ENCODE data around the gene FHIT.

DNA sequence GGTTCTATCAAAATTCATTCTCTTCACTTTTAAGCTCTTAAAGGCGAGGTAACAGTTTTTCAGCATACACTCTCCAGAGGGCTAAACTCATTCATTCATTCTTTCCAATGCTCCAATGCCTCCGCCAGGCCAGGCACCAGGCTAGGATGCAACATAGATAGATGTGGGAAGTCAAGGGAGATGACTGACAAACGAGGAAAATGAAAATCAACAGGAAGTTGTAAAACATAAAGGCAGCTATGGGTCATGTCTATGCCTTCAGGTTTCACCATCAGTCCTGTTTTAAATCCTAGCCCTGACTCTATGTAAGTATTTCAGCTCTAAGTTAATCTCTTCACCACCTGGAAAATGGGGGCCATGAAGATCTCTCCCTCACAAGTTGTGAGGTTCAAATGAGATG, 797.9 kb downstream of the FHIT start:
- TF ChIP-seq CTCF (IDR thresholded peaks at IDR 0.05) (no peak), POLR2AphosphoS5 (IDR thresholded peaks at IDR 0.05) (no peak), POLR2A (IDR thresholded peaks at IDR 0.05) (no peak), EP300 (IDR thresholded peaks at IDR 0.05) (no peak)
